GDM1 (cell line): Measurements from ENCODE around the gene NOP56.
"Not testable (repeated sequence)": the region's sequence is repeated elsewhere in the genome, so short reads cannot be mapped to it uniquely, and the experiment has no call there.

Source experiments
- DNase-seq: peaks from one replicate; lab custom pipeline; 2025; lab: John Stamatoyannopoulos, UW

NOP56 gene

GRCh38 chr20:2687514-2687913 is 35.1 kb downstream of the NOP56 start:
- DNase-seq, result no peak

DNA sequence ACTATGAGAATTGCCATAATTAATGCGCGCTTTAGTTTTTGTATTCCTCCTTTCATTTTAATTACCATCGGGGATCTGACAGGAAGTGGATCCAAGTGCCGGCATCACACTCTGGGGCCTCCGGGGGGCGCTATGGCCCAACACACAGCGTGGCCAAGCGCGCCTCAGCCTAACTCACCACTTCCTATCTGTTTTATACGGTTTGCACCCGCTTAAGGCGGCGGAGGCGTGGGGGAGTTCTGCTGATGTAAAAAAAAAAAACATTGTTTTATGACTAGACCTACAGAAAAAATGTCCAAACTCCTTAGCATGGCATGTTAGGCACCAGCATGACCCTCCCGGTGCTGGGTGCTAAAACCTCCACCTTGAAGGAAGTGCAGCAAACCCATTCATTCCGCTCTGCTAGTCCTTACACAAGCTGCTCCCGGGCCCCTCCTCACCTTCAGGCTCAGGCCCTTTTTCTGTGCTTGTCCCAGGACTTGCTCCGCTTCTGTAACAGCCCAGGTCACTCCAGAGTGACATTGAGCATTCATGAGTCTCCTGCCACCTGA is 35.7 kb downstream of the NOP56 start:
- peak; percentile 63 for DNase-seq

GRCh38 chr20:2690213-2690612 is 37.8 kb downstream of the NOP56 start:
- DNase-seq, result no peak

- DNase-seq, result no peak
These were observed 38.3 kb downstream of the NOP56 start for GRCh38 chr20:2690718-2691117.

GRCh38 chr20:2691127-2691526 is 38.7 kb downstream of the NOP56 start:
- no peak for DNase-seq

- no peak for DNase-seq
These were observed 39.2 kb downstream of the NOP56 start for GRCh38 chr20:2691663-2692035.

- DNase-seq, result no peak
These were observed 39.8 kb downstream of the NOP56 start, which contains the start of gene EBF4 for GRCh38 chr20:2692036-2692885. EBF4 (plus strand) TSS chr20:2692780; CDS start chr20:2693646, 866 bp downstream.

DNA sequence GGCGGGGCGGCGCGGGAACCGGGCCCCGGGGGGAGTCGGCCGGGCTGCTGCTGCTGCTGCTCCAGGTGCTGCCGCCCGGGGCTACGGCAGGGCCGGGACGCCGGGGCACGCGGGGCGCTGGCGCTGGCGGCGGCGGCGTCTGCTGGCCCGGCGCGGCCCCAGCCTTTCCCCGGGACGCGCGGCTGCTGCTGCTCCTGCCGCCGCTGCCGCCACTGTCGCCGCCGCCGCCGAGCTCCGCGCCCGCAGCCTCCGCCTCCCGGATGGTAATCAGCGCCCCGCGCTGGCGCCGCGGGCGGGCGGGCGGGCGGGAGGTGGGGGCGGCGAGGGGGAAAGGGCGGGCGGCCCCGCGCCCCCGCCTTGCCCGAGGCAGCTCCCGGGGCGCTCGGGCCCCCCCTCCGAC is 40.5 kb downstream of the NOP56 start:
- DNase-seq, result no peak

- no peak for DNase-seq
These were observed 41.0 kb downstream of the NOP56 start for GRCh38 chr20:2693286-2694007.

GRCh38 chr20:2694008-2694471 is 41.6 kb downstream of the NOP56 start:
- DNase-seq, result no peak

DNA sequence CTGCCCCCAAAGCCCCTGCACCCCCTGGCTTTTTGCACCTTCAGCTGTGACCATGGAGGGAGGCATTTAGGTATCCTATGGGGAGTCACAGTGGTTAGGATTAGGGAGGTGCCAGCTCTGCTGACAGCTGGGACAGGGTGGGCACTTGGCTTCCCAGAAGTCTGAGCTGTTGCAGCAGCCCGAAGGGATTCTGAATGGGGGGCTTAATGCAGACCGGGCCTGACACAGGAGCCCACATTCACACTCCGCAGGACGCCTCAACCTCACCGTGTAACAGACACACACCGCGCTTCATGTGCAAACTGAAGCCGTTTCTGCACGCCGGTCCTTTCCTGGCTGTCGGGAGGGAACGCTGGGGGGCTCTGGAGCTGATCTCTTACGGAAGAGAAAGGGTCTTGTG is 42.1 kb downstream of the NOP56 start:
- no peak for DNase-seq

DNA sequence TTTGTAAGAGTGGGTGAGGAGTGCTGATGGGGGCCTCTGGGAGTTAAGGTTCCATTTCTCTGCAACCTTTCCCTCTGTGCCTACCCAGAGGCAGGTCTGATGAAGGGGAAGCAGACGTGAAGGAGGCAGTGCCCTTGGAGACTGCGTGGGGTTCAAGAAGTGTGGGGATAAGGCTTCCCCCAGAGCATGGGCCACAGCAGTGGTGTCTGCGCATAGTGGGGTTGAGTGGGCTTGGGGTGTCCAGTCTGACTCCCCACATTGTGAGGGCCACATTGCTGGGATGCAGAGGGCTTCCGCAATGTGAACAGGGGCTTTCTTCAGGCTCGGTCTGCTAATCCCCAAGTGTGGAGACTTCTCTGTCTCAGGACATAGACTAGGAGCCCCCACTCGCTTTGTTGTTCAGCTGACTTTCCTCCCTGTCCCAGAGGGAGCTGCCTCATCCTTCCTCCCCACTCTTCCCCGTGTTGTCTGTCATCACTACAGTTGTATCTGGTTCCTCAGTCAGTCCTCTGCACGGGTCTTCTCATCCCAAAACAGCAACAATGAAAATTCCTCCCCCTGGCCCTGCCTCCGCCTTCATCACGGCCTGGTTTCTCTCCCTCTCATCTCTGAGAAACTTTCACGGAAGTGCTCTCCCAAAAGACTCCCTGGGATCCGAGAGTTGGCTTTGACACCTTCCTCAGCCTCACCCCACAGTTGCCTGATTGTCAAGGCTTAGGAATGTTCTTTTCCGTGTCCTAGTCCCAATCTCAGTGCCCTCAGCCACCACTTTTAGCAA is 43.0 kb downstream of the NOP56 start:
- DNase-seq, result no peak

DNA sequence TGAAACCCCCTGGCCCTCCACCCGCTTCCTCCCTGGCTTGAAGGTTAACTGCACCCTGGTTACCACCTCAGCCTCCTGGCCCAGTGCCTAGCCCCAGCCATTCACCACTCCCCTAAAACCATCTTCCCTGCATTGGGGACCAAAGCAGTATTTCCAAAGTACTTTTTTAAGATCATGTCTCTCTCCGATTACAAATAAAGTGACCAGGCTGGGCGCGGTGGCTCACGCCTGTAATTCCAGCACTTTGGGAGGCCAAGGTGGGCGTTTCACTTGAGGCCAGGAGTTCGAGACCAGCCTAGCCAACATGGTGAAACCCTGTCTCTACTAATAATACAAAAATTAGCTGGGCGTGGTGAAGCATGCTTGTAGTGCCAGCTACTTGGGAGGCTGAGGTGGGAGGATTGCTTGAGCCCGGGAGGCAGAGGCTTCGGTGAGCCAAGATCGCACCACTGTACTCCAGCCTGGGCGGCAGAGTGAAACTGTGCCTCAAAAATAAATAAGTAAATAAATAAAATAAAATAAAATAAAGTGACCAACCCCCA is 43.6 kb downstream of the NOP56 start:
- not testable (repeated sequence) for DNase-seq

- no peak for DNase-seq
These were observed 44.2 kb downstream of the NOP56 start for GRCh38 chr20:2696646-2697045.

DNA sequence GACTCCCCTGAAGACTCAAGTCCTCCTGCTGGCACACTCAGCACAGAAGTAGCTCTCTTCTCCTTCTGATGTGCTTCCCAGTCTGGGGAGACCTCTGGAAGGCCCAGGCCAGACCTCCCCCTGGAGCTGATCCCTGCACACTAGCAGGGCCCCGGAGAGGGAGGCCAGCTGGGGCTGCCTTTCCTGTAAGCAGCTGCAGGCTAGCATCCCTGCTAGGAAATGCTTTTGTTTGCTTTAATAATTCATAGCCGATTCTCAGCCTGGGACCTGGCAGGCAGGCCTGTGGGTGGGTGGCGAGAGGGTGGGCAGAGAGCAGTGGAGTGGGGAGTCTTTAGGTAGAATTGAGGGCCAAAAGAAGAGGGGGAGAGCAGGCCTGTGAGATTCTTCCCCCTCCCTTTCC is 45.3 kb downstream of the NOP56 start:
- no peak for DNase-seq

- no peak for DNase-seq
These were observed 45.9 kb downstream of the NOP56 start for GRCh38 chr20:2698186-2698817.

DNA sequence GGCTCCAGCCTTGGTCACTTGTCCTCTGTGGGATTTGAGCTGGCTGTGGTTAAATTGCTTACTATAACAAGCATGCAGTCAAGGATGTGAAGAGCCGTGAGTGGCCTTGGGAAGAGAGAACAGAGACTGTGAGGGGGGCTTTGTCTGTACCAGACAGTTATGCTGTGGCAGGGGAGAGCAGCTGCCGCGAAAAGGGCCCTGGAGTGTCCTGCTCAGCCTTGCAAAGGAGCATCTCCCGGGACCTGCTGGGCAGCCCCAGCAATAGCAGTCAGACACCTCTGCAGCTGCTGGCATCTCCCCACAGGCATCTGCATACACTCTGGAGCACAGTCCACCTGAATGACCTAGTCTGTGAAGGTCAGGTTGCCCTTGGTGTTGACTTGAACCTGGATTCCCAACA is 46.5 kb downstream of the NOP56 start:
- DNase-seq, result no peak

GRCh38 chr20:2699775-2700413 is 47.5 kb downstream of the NOP56 start:
- no peak for DNase-seq

DNA sequence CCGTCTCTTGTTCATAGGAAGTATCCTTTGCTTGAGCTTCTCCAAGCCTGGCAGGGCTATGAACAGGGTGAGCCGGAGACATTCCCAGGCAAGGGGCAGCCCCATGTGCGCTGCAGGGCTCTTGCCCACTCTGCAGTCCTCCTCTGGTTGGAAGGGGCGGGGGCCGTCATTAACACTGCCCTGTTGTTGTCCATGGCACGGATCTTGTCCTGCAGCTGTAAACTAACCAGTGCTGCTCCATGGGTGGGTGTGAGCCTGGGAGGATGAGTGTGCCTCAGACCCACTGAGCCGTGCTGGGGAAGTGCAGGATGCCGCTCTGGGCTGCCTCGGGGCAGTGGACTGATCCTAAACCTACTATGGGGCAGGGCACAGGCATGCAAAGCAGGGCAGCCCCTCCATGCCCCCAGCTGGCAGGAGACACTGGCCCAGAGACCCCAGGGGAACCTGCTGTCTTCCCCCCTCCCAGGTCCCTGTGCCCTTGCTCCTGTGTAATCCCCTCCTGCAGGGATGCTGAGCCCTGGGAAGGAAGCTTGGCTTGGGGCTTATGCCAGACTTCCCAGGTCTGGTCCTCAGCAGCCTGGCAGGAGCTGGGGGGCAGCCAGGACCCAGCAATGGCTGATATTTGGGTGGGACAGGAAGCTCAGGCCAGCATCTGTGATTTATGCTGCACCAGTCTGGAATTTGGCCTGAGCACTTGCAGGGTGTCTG is 48.6 kb downstream of the NOP56 start:
- DNase-seq, result no peak

DNA sequence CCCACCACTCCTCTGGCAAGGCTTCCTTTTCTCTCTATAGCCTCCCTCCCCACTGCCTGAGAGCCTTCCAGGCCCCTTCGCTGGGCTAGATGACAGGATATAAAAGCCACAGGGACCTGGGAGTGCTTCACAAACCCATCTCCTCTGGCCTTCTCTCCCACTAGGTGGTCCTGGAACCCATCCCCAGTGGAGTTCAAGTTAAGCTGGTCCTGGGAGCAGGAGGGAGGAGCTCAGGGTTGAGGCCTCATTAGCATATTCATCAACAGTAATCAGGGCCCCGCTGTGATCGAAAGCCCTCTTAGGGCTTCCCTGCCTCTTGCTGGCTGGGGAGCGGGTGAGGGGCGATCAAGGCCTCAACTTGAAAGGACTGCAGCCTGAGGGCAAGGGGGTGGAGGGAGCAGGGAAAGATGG is 49.2 kb downstream of the NOP56 start:
- DNase-seq, result no peak
